Left hindlimb (tissue), 1 donor: ENCODE results near the gene EXD3.
A peak's percentile ranks its signal among the peaks of the same experiment; 100 is the strongest.

Experiments
- DNase-seq: peaks from one replicate; pipeline ENCODE4 v3.0.0-alpha.2; 2018

EXD3 gene

DNA sequence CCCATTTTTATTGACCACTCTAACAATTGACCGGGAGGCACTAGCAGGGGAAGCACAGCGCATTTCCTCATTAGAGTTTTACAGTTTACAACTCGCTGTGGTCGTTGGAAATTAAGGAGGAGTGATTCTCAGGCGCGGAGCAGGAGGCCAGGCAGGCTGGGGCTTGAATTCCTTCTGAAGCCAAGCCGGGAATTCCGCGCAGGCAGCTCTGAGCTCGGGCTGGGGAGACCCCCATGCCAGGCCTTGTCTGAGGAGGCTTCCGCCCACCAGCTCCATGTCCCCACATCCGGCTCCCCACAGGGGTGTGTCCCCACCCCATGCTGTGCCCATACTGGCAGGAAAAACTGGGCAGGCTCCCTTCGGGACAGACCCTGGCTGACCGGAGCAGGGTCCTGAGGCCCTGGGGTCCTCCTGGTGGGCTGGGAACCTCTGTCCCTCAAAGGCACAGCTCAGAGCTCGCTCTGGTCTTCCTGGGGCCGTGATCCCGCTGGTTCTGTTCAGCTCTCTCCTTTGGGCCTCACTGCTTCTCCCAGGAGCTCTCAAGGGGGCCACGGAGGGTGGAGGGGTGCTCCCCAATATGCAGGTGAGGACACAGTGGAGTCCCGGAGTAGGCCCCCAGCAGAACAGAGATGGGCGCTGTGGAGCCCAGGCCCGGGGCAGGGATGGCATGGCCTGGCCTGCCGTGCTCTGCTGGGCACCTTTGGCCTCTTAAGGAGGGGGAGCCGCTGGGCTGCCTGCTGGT is 119.6 kb downstream of the EXD3 start:
- DNase-seq = peak; percentile 39

DNA sequence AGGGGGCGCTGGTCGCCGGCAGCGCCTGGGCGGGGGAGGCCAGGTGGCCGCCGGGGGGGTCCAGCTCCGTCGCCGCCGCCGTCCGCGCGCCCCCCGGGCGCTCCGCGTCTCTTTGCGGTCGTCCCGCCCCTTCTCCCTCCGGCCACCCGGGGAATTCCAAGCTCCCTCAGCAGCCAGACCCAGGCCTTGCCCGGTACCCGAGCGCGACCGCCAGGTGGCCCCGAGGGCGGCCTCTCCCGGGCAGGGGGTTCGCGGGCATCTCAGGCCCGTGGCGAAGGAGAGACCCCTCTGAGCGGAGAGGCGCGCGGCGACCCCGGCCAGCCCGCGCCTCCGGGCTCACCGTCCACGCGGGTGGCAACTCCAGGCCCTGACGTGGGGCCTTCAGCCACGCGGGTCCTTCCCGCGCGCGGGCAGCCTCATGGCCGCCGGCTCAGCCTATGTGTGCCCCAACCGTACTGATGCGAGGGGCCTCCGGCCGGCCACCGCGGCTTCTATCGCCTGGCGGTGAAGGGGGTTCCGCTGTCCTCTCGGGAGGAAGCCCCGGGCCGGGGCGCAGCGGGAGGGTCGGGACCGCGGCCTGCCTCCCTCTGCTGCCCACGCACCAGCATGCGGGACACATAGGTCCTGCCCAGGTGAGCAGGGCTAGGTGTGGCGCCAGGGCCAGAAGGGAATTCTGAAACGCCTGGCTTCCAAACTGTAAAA is 120.4 kb downstream of the EXD3 start:
- DNase-seq = peak; percentile 48

DNA sequence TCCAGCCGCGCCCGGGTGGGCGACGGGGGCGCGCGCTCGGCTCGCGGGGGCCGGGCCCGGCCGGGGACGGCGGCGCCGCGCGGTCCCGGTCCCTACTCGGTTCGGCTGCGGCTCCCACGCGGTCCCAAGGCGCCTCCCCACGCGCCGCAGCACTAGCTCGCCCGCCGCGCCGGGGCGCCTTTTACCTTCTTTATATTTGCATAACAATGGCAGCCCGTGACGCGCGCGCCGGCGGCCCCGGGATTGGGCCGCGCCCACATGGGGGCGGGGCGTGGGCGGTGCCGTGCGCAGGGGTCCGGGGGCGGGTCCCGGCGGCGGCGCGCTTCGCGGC is 120.9 kb downstream of the EXD3 start, which contains the start of gene NRARP:
NRARP (minus strand) TSS at position 154 of the 331 bp plus-strand sequence. CDS start 343 bp downstream, outside the sequence.
- peak; percentile 88 for DNase-seq

DNA sequence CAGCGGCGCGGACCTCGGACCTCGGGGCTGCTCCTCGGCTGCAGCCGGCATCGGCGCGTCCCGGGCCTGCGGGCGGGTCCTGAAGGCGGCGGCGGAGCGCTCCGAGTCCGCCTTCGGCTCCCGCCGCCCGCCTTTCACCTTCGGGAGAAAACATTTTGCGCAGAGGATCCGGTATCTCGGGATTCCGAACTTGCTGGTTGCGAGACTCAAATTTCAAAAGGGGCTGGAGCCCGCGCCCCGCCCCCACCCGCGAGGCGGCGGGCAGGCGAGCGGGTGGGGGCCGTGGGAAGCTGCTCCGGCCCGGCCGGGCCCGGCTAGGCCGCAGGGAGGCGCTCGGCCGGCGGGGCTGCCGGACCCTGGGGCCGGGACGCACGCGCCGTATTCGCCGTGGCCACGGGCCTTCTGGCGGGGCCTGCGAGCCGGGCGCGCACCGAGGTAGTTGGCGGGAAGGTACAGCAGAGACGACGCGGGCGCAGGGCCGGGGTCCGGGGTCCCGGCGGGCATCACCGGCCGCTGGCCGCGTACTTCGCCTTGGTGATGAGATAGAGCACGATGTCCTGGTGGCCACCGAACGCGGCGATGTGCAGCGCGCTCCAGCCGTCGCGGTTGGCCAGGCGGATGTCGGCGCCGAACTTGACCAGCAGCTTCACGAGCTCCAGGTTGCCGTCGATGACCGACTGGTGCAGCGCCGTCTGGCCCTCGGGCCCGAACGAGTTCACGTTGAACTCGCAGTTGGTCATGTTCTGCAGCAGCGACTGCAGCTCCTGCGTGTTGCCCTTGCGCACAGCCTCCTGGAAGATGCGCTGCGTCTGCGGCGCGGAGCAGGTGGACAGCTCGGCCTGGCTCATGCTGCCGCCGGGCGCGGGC is 121.6 kb downstream of the EXD3 start:
- DNase-seq = peak; percentile 62

DNA sequence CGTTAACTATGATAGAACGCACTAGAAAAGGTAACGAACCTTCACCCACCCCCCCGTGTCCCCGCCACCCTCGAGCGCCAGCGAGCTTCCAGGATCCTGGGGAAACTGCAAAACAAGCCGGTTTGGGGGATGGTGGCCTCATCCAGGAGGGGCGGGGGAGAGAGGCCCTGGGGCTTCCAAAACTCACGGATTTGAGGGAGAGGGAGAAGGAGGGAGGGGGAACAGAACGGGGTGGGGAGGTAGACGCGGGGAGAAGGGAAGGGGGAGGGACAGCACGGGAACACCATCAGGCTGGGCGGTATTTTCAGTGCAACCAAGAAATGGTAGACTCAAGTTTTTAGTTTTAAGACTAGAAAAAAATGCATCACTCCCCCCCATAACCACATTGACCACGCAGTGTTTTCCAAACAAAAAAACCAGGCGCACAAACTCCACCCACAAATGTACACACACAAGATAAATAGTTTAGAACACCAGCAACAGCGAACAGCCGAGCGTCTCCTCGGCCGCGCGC is 122.3 kb downstream of the EXD3 start:
- no peak for DNase-seq

DNA sequence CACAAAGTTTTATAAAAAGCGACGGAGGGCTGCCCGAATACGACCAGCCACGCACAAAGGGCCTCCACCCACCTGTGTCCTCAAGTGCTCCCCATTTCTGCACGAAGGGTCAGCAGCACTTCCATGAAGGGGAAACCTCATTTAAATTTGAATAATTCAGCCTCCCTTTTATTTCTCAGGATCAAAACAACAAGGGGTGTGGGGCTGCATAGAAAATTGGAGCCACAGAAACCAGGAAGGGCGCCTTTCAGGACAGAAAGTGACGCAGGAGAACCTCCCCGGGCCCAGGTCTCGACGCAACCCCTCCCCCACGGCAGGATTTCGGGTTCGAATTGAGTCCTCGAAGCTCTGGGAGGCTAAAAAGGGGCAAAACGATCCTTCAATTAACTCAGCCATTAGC is 123.0 kb downstream of the EXD3 start:
- DNase-seq = no peak

DNA sequence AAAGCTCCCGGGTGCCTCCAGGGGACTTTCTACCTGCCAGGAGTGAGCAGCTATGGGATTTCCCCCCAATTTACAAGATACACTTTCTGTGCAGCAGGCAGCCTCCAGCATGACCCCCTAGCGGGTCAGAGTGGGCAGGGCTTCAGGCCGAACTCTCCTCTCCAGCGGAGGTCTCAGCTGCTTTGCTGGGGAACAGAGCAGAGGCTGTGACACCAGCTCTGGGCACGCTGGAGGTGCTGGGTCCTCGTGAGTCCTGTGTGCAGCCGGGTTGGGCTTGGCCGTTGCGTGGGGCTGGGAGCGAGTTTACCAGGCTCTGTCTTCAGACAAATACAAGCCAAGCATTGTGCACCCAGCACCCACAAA is 123.8 kb downstream of the EXD3 start:
- peak; percentile 33 for DNase-seq

DNA sequence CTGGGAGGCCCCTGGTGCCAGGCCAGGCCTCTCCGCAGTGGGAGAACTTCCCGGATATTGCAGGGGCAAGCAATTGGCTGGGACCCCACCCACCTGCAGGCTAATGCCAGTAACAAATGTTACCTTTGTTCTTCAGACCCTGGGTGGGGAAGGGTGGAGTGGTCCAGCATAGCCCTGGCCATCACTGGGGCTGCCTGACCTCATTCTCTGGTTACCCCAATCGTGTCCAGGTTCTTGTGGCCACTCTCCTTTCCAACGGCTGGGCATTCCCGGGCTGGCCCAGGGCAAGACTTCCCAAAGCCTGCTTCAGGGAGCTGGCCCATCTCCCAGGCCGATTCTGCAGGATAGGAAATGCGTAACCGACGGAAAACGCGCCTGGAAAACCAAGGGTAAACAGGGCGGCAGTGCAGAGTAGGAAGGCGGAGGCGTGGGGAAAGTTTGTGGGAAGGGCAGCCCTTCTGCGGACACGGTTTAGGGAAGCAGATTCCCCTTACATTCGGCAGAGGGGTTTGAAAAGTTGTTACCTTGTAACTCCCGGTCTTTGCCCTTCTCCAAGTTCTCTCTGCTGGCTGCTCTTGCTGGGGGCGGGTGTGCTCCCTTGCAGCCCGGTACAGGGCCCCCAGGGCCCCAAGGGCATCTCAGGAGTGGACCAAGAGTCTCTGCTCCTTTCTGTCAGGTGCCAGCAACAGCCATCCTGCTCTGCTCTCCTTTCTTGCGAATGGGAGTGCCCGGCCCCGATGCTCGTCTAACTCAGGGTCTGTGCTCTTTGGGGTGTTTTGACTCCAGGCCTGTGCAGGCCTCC is 124.4 kb downstream of the EXD3 start:
- peak; percentile 48 for DNase-seq

DNA sequence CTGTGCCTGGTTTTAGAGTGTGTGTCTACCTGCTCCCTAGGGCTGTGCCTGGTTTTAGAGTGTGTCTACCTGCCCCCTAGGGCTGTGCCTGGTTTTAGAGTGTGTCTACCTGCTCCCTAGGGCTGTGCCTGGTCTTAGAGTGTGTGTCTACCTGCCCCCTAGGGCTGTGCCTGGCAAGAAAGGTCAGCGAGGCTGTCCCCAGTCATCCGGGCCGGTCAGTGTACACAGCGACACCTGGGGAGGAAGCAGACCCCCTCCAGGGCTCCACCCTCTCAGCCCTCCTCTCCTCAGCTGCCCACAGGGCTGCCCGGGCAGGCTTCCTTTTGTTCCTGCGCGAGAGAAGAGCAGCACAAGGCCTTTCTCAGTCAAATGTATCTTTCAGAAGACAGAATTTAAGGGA is 125.0 kb downstream of the EXD3 start:
- DNase-seq = no peak

DNA sequence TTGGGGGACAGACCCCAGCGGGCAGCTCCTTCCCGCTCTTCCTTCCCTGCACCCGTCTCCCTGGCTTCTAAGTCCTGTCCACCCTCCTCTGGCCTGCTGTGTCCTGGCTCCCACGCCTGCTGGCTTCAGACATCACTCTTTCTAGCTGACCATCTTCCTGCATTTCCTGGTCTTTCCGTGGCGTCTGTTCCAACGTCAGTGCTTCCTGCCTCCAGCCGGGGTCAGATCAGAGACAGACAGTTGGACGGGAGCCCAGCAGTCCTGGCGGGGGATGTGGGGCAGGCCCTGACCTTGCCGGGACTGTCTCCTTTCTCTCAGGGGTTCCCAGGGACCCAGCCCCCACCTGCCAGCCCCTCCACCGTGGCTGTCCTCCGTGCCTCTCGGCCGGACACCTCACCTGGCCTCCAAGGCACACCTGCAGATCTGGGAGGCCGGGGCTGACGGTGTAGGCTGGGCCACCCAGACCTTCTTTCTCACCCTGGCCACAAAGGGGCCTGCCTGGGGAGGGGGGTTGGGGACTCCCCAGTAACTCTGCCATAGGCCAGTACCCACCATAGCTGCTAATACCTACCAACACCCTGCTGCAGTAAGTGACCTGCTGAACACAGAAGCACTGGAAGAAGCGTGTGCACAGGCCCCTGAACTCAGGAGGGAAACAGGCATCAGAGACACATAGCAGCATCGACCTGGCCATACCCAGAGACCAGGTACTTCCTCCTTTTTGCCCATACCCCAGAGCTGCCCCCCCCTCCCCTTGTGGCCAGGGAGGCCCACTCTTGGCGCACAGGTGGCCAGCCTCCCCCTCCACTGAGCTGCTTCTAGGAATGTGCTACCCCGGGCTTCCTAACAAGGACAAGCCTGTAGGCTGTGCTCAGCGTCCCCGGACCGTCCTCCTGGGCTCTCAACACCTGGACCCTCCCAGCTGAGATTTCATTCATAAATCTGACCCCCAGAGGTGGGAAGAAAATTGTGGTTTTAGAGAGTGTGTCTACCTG is 126.0 kb downstream of the EXD3 start:
- peak; percentile 47 for DNase-seq

DNA sequence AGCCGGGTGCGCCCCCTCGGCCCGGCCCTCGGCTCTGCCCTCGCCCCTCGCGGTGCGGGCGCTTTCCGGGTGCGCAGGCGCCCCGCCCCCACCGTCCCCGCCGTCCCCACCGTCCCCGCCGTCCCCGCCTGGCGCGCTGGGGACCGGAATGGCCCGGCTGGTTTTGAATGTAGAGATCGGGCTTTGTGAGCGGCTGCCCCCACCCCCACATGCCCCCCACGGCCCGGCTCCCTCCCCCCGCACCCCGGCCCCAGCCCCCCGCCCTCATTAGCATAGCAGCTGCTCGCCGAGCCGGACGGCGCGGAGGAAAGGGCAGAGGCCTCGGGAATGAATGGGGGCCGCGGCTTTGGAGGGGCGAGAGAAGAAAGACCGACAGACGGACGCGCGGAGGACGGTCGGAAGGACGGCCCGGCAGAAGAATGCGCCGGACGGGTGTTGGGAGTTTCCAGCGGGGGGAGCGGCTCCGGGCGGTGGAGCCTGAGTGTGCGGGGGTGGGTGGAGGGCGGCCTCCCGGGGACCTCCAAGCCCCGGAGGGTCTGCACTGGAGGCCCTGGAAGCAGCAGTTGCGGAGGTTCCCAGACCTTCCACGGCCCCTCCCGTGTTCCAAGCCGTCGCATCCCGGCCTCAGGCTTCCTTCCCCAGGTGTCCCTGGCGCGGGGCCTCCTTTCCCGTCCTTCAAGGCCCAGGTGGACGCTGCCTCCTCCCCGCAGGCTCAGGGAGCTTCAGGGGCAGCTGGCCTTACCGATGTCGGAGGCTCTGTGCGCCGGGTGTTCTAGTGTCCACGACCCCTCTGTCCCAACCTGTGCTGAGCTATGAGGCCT is 126.9 kb downstream of the EXD3 start:
- DNase-seq = peak; percentile 34

DNA sequence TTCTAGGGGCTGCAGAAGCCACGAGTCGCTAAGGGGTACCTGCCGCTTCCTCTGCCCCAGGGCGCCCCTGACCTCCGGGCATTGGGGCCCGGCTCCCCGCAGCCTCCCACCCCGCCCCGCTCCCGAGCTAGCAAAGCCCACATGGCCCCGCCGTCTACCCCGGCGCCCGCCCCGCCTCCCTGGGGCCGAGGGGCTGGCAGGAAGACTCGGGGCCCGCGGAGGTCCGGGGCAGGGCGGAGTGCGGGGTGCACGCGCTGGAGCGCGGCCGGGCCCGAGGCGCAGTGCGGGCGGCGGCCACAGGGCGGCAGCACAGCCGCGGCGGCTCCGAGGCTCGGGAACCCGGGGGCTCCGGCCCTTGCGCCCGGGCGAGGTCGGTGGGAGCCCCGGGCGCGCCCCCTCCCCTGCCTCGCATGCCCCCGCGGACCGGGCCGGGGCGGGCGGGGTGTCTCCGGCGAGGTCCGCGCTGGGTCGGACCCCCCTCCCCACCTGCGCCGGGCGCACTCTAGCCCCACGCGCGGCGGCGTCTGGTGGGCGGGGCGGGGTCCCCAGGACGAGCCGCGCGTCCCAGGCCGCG is 127.6 kb downstream of the EXD3 start:
- DNase-seq = peak; percentile 26

DNA sequence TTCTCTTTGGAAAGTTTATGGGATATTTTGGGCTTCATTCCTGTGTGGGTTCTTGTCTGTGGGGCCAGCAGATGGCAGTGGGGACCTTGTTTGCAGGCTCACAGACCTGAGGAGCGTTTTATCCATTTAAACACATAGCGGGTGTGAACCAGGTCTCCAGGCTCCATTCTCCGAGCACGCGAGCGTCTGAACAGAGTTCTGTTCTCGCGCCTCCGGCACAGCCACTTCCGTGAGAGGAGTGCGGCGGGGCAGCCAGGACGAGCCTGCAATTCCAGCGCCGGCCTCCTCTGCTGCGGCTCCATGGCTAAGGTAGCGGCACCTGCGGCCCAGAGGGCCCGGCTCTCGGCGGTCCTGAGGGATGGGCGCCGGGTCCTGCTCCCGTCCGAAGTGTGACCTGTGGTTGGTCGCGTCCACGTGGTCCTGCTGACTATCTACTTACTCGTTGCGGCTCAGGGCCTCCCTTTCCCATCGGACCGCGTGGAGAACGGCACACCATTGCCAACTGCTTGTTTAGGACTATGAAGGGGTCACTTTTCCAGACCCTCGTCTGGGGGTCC is 128.2 kb downstream of the EXD3 start:
- DNase-seq = peak; percentile 34

DNA sequence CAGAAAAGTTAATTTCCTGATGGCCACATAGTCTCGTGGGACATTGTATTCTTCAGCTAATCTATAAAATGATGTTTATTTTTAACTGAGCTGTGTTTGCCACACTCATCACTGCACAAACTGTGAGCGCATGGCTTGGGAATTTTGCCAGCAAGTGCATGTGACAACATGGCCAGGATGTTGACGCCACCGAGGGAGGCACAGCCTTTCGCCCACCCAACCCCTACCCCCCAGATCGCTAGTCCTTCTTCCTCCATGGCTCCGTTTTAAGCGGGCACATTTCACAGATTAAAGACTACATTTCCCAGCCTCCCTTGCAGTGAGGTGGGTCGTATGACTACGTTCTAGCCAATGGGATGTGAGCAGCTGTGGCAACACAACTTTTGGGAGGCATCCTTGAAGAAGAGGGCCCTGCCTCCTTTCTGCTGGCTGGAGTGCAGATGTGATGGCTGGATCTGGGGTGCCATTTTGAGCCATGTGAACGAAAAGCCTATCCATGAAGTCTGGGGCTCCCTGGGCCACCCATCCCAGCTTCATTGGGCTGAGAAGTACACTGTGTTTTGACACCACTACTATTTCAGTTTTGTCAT is 128.8 kb downstream of the EXD3 start:
- peak; percentile 29 for DNase-seq

DNA sequence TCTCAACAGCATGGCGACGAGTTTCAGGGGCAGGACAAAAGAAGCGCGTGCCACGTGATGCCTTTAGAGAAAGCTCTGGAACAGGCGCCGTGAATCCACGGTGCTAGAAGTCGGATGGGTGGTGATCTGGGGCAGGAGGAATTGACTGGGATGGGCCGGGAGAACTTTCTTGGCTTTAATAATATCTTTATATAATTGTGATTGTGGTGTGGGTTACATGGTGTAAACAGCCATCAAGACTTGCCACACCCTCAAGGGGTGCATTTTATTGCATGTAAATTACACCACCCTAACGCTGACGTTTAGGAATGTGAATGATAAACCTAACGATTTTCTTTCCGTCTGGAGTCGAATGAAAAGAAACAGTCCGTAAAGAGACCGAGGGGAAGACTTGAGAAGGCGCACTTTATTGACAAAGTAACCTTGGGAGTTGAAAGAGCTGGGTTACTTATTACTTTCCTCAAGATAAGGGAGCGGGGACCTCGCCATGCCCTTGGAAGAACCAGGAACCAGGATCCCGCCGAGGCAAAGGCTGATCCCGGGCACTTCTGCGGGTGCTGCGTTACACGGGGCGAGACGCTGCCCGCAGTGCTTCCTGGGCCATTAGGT is 129.4 kb downstream of the EXD3 start:
- no peak for DNase-seq

DNA sequence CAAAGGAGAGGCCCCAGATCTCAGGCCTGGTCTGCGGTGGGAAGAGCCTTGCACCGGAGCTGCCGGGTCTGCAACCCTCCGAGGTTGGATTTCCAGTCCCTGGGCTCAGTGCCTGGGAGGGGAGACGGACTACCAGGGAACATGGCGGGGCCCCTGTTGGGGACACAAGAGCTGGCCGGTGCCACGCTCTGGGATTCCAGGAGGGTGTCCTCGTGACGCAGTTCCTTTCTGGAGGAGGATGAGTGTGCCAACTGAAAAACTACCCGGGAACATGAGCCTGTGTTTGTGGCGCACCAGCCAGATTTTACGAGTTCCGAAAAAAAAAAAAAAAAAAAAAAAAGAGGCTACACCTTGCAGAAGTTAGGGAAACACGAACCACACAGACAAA is 129.9 kb downstream of the EXD3 start:
- no peak for DNase-seq

DNA sequence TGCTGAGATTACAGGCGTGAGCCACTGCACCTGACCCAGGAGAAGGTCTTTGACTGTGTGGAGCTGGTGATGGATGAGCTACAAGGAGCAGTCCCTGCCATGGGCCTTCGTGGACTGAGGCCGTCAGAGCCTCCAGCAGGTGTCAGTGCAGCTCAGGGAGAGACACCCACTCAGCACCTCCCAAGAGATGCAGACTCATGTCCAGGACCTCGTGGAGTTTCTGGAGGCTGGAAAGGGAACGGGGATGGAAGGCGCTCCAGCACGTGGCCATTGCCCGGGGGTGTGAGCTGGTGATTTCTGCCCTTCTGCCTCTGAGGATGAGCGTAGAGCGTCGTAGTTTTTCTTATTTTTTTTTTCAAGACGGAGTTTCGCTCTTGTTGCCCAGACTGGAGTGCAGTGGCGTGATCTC is 136.0 kb downstream of the EXD3 start:
- DNase-seq = peak; percentile 34

DNA sequence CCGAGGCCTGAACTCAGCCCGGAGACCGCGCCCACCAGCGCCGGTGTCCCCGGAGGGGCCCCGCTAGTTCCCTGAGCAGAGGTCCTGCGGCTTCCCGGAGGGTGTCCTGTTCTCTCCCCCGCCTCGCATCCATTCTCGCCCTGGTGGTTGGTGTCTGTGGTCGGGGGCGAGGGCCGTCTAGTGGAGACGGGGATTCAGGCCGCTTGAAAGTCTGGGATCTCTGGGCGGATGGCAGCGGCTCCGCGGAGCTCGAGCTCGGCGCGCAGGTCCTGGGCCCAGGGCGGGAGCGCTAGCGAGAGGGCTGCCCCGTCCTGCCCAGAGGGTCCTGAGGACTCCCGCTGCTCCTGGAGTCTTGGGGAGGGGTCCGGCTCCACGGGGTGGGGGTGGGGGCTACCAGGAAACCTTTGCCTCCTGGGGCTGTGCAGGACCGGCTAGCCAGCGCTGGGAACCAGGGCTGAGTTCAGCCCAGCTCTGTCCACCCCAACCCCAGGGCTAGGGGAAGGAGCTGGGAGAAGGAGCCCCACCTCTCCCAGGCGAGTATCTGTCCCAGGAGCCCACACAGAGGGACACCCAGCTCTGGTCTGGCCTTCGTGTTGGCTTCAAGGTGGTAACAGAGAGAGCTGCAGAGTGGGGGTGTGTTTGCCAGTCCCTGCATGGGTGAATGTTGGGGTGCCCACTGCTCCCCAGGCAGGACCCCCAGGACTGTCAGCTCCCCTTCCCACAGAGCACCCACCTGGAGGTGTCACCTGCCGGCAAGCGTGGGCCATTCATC is 141.4 kb downstream of the EXD3 start:
- peak; percentile 45 for DNase-seq
